Uterus (tissue), 2 donors: ENCODE data around the gene TMEM25.

Experiments
- POLR2A ChIP-seq, 2 donors: fragments of 450-650 bp; IDR thresholded peaks; one replicate each; pipeline ENCODE4 v1.6.1; 2016; ENCODE audit warnings: antibody characterized with exemption in 2 of 2, mild to moderate bottlenecking in 1 of 2, moderate library complexity in 1 of 2
- TF ChIP-seq, protein P1 (sequence below), 4 experiments: fragments of 200-600 bp in 2 of 4; fragments of 450-650 bp in 2 of 4; sonication (generic) in 2 of 4; IDR thresholded peaks; one replicate each; pipeline ENCODE4 v1.5.1; 2016 to 2019; ENCODE audit warnings: antibody characterized with exemption in 4 of 4, mild to moderate bottlenecking in 2 of 4, moderate library complexity in 1 of 4

GRCh38 chr11:118526688-118527087 is 4.3 kb upstream of the TMEM25 start:
- TF ChIP-seq, protein P1, sequence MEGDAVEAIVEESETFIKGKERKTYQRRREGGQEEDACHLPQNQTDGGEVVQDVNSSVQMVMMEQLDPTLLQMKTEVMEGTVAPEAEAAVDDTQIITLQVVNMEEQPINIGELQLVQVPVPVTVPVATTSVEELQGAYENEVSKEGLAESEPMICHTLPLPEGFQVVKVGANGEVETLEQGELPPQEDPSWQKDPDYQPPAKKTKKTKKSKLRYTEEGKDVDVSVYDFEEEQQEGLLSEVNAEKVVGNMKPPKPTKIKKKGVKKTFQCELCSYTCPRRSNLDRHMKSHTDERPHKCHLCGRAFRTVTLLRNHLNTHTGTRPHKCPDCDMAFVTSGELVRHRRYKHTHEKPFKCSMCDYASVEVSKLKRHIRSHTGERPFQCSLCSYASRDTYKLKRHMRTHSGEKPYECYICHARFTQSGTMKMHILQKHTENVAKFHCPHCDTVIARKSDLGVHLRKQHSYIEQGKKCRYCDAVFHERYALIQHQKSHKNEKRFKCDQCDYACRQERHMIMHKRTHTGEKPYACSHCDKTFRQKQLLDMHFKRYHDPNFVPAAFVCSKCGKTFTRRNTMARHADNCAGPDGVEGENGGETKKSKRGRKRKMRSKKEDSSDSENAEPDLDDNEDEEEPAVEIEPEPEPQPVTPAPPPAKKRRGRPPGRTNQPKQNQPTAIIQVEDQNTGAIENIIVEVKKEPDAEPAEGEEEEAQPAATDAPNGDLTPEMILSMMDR (IDR thresholded peaks at IDR 0.05) = no peak
- no peak for TF ChIP-seq POLR2A (IDR thresholded peaks at IDR 0.05)
